ENCODE measurements around the gene ZIC1.

ZIC1 gene

DNA sequence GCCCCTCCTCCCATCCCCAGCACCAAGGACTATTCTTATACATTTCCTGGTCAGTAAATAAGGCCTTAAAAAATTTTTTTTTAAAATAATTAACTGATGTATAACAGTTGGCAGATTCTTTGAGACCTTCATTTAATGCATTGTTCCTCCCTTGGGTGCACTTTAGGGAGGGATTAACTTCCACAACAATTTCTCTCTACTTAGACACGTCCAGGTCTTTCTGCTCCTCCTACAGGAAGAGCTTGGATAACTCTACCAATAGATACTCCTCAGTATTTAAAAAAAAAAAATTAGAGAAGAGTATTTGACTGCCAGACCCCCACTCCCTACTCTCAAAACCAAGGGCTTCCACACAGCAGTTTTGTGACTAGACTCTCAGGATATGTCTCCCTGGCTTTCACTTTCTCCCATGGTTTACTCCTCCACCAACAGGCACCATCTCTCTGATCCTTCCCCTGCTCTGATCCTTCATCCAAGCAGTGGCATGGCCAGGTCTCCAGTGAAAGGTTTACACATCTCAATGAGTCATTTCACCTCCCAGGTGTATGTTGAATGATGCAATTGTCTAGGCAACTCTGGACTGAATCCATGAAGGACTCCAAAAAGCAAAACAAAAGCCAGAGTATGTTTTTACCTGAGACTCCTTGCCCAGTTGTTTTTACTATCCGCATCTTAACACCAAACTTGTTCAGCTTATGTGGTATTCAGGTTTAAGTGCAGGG is 10.2 kb upstream of the ZIC1 start:
- H3K4me1 ChIP-seq: no peaks in the 10 kb centered on the region
- H3K4me2 ChIP-seq (ENCODE audit: low read length): no peak overlapping the region
- no peak overlapping the region for H3K9ac ChIP-seq
- TF ChIP-seq, protein P1, sequence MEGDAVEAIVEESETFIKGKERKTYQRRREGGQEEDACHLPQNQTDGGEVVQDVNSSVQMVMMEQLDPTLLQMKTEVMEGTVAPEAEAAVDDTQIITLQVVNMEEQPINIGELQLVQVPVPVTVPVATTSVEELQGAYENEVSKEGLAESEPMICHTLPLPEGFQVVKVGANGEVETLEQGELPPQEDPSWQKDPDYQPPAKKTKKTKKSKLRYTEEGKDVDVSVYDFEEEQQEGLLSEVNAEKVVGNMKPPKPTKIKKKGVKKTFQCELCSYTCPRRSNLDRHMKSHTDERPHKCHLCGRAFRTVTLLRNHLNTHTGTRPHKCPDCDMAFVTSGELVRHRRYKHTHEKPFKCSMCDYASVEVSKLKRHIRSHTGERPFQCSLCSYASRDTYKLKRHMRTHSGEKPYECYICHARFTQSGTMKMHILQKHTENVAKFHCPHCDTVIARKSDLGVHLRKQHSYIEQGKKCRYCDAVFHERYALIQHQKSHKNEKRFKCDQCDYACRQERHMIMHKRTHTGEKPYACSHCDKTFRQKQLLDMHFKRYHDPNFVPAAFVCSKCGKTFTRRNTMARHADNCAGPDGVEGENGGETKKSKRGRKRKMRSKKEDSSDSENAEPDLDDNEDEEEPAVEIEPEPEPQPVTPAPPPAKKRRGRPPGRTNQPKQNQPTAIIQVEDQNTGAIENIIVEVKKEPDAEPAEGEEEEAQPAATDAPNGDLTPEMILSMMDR (IDR thresholded peaks at IDR 0.05): no peak
- peaks cover 6% of the 10 kb centered on the region for H3K27me3 ChIP-seq (ENCODE audit: control insufficient read depth, insufficient read depth, low read length)
- no peak overlapping the region for H2AFZ ChIP-seq
- no peaks in the 10 kb centered on the region for H3K9me3 ChIP-seq (ENCODE audit: control insufficient read depth, low read length)
- no peaks in the 10 kb centered on the region for H3K36me3 ChIP-seq (ENCODE audit: control insufficient read depth, insufficient read depth, low read length)
- no peaks in the 10 kb centered on the region for H3K79me2 ChIP-seq
- H3K27ac ChIP-seq: no peak overlapping the region
- H3K4me3 ChIP-seq (ENCODE audit: low read depth, low read length): no peak overlapping the region

DNA sequence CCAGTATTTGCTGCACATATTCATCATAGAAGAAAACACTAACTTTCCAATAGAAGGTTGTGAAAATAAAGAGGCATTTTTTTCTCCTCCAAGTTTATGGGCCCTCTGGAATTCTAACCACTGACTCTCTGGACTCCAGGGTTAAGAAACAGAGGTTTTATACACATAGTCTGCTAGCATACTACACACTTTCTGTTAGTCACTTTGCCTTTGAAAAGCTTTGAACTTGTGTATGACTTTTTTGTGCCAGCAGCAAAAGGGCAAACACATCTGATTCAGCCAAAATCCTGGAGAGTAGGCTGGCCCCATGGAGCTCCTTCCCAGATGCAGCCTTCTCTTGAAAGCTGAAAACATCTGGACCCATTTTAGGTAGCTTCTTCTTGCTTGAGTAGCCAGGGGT is 9.1 kb upstream of the ZIC1 start:
- TF ChIP-seq, protein P1 (IDR thresholded peaks at IDR 0.05): no peak
- H2AFZ ChIP-seq: no peak overlapping the region
- H3K4me2 ChIP-seq (ENCODE audit: low read length): no peak overlapping the region
- peaks cover 6% of the 10 kb centered on the region for H3K27me3 ChIP-seq (ENCODE audit: control insufficient read depth, insufficient read depth, low read length)
- H3K27ac ChIP-seq: no peak overlapping the region
- no peak overlapping the region for H3K4me3 ChIP-seq (ENCODE audit: low read depth, low read length)
- no peaks in the 10 kb centered on the region for H3K9me3 ChIP-seq (ENCODE audit: control insufficient read depth, low read length)
- no peaks in the 10 kb centered on the region for H3K4me1 ChIP-seq
- no peaks in the 10 kb centered on the region for H3K36me3 ChIP-seq (ENCODE audit: control insufficient read depth, insufficient read depth, low read length)
- no peaks in the 10 kb centered on the region for H3K79me2 ChIP-seq
- H3K9ac ChIP-seq: no peak overlapping the region

GRCh38 chr3:147400999-147401398 is 8.2 kb upstream of the ZIC1 start:
- TF ChIP-seq, protein P1 (IDR thresholded peaks at IDR 0.05): no peak
- no peaks in the 10 kb centered on the region for H3K9me3 ChIP-seq (ENCODE audit: control insufficient read depth, low read length)
- peaks cover 6% of the 10 kb centered on the region for H3K27me3 ChIP-seq (ENCODE audit: control insufficient read depth, insufficient read depth, low read length)

GRCh38 chr3:147401421-147401820 is 7.7 kb upstream of the ZIC1 start:
- H3K4me3 ChIP-seq (ENCODE audit: low read depth, low read length): no peak overlapping the region
- H3K27me3 ChIP-seq (ENCODE audit: control insufficient read depth, insufficient read depth, low read length): peaks cover 6% of the 10 kb centered on the region
- TF ChIP-seq, protein P1 (IDR thresholded peaks at IDR 0.05): no peak
- H3K79me2 ChIP-seq: no peaks in the 10 kb centered on the region
- H3K9ac ChIP-seq: no peak overlapping the region
- no peaks in the 10 kb centered on the region for H3K9me3 ChIP-seq (ENCODE audit: control insufficient read depth, low read length)
- H3K36me3 ChIP-seq (ENCODE audit: control insufficient read depth, insufficient read depth, low read length): no peaks in the 10 kb centered on the region
- no peak overlapping the region for H3K27ac ChIP-seq
- H3K4me2 ChIP-seq (ENCODE audit: low read length): no peak overlapping the region
- no peak overlapping the region for H2AFZ ChIP-seq
- no peaks in the 10 kb centered on the region for H3K4me1 ChIP-seq

More at GRCh38 chr3:147400999-147401398, 8.2 kb upstream of the ZIC1 start:
- H3K4me3 ChIP-seq (ENCODE audit: low read depth, low read length): no peak overlapping the region
- no peaks in the 10 kb centered on the region for H3K79me2 ChIP-seq
- H2AFZ ChIP-seq: no peak overlapping the region
- H3K4me1 ChIP-seq: no peaks in the 10 kb centered on the region
- H3K27ac ChIP-seq: no peak overlapping the region
- no peaks in the 10 kb centered on the region for H3K36me3 ChIP-seq (ENCODE audit: control insufficient read depth, insufficient read depth, low read length)
- H3K4me2 ChIP-seq (ENCODE audit: low read length): no peak overlapping the region
- no peak overlapping the region for H3K9ac ChIP-seq

GRCh38 chr3:147402159-147402558 is 7.0 kb upstream of the ZIC1 start:
- H3K4me3 ChIP-seq (ENCODE audit: low read depth, low read length): no peak overlapping the region
- H3K36me3 ChIP-seq (ENCODE audit: control insufficient read depth, insufficient read depth, low read length): no peaks in the 10 kb centered on the region
- H3K9me3 ChIP-seq (ENCODE audit: control insufficient read depth, low read length): no peaks in the 10 kb centered on the region
- H3K79me2 ChIP-seq: no peaks in the 10 kb centered on the region
- TF ChIP-seq, protein P1 (IDR thresholded peaks at IDR 0.05): no peak
- peaks cover 6% of the 10 kb centered on the region for H3K27me3 ChIP-seq (ENCODE audit: control insufficient read depth, insufficient read depth, low read length)
- H3K4me2 ChIP-seq (ENCODE audit: low read length): no peak overlapping the region
- H3K27ac ChIP-seq: no peak overlapping the region
- no peaks in the 10 kb centered on the region for H3K4me1 ChIP-seq
- H3K9ac ChIP-seq: no peak overlapping the region
- no peak overlapping the region for H2AFZ ChIP-seq
